Activated CD8-positive, alpha-beta memory T cell treated with anti-CD3 and anti-CD28 coated beads, Interleukin-2, amount 10 ng/mL, durations not matched to agents 7 days and 5 days (primary cell): ENCODE results near the gene UVRAG. TPM values are rescaled to one million over a fixed set of nuclear protein-coding genes. Genes with fewer than 3 reads are reported as not detected.

Experiments used
- ATAC-seq: fragments of 150-1000 bp; cut with Tn5 transposase; one replicate; pipeline ENCODE4 v1.10.0; 2021; ENCODE audit warnings: moderate library complexity
- CTCF ChIA-PET: fragments of 350-600 bp; sonication (Branson Sonifier 250); formaldehyde crosslinking; loops from one replicate; lab custom pipeline; 2021; ENCODE audit warnings: antibody characterized with exemption; lab: Charles Lee
- DNase-seq: peaks from one replicate; pipeline ENCODE4 v3.0.0-alpha.2; 2020
- H3K27ac Mint-ChIP-seq: one replicate; pipeline ENCODE4 v1.8.0; 2021; ENCODE audit warnings: mild to moderate bottlenecking, mixed read lengths
- H3K27me3 Mint-ChIP-seq: one replicate; pipeline ENCODE4 v1.8.0; 2021; ENCODE audit warnings: mixed read lengths
- H3K36me3 Mint-ChIP-seq: one replicate; pipeline ENCODE4 v1.8.0; 2021; ENCODE audit warnings: mild to moderate bottlenecking, mixed read lengths
- H3K4me1 Mint-ChIP-seq: one replicate; pipeline ENCODE4 v1.8.0; 2021; ENCODE audit warnings: mixed read lengths
- H3K4me3 Mint-ChIP-seq: one replicate; pipeline ENCODE4 v1.8.0; 2021; ENCODE audit warnings: mild to moderate bottlenecking, moderate library complexity, mixed read lengths
- H3K9me3 Mint-ChIP-seq: one replicate; pipeline ENCODE4 v1.8.0; 2022; ENCODE audit warnings: low read depth, mixed read lengths
- total RNA-seq, 2 experiments: library from RNA; stranded (reverse); gene quantifications; one replicate each; pipeline ENCODE4 v1.2.3, GENCODE V29; 2021

UVRAG gene
- total RNA-seq = 10 to 100 TPM; 17.4 to 25.5 TPM

DNA sequence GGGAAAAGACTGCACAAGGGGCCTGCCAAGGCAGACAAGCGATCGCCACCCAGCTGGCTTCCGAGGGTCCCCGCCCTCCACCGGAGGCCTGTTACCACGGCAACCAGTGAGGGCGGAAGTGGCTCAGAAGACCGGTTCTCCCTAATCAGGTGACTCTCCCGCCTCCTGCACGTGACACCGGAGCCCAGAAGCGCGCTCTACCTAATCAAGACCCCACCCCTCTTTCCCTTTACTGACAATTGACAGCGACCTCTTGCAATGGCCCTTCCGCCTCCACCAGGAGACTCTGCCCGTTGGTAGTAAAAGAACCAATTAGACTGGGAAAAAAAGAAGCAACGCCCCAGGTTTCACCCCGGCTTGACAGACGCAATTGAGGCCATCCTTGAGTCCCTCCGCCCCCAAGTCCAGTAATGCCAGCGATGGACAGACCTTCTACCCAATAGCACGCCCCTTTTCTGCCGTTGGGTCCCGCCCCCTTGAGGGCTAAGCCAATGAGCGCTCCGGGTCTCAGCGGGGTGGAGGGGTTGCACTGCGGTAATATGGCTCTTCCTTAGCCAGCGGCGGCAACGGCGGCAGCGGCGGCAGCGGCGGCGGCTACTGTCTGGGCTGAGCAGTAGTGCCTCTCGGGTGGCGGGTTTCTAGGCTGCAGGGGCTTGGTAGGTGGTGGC is at the start of gene UVRAG:
TSS of gene UVRAG (plus strand) at position 534 of the 668 bp plus-strand sequence. CDS start 198 bp downstream, outside the sequence.
- Mint-ChIP-seq H3K27ac (peak within 1 kb of the TSS; percentile 94), H3K4me1 (peaks cover 15% of the 10 kb centered on the region), H3K36me3 (peaks cover 2% of the 10 kb centered on the region), H3K9me3 (no peaks in the 10 kb centered on the region), H3K4me3 (no peak within 1 kb of the TSS), H3K27me3 (no peaks in the 10 kb centered on the region)
- DNase-seq (peak; percentile 99), ATAC-seq (peak; percentile 91)
- CTCF ChIA-PET = interaction anchor here (0.9 to 4.9 kb wide), 5 partner anchors 12 to 394 kb away, joined by 3 to 52 read pairs (median 6); no protein-coding TSS in a partner anchor

DNA sequence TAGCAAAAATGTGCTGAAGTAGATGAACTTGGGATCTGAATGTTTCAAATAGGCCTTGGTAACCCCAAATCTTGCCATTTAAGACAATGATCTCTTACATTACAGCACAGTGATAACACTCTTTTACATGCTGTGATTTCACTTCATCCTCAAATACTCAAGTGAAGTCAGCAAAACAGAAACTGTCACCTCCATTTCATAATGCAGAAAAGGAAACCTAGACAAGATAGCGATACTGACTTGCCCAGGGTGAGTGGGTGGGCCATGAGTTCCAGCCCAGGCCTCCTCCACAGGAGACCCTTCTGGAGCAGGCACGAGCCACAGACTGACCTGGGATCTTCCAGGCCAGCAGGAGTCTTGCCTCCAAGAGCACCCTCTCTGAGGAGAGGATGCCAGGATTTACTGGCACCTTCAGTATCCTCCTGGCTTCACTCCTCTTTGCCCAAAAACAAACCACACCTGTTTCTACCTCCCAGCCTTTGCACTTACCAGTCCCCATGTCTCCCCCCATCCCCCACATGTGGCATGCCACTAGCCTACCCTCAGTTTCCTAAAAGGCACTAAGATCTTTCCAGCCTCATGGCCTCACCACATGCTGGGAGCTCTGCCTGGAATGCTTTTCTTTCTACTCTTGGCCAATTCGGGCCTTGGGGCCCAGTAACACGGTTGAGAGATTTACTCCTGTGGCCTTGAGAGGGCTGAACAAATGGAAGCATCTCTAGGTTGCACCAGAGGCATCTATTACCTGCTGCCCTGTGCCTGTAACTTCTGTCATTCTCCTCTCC is 48.4 kb upstream of the UVRAG start:
- ATAC-seq (no peak), DNase-seq (no peak)
- Mint-ChIP-seq H3K4me1 (peaks cover 23% of the 10 kb centered on the region), H3K27ac (no peak overlapping the region), H3K36me3 (no peaks in the 10 kb centered on the region), H3K9me3 (no peaks in the 10 kb centered on the region), H3K4me3 (no peak overlapping the region), H3K27me3 (peaks cover 32% of the 10 kb centered on the region)
- CTCF ChIA-PET = no interaction called here

DNA sequence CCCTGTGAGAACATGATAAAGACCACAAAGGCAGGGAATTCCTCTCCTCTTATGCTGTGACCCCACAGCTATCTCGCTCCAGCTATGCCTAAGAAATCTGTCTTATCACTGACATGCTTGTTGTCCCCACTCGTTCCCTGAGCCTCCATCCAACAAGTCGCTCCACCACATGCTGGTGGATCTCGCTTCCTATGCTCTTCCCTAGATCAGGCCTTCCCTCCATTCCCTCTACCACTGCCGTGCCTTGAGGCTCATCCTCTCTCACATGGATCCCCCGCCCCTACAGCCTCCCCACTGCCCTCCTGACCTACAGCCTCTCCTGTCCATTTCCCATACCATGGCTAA is 47.8 kb upstream of the UVRAG start:
- DNase-seq = no peak
- Mint-ChIP-seq H3K36me3 (no peaks in the 10 kb centered on the region), H3K27ac (no peak overlapping the region), H3K27me3 (peaks cover 32% of the 10 kb centered on the region), H3K9me3 (no peaks in the 10 kb centered on the region), H3K4me3 (no peak overlapping the region), H3K4me1 (peaks cover 24% of the 10 kb centered on the region)
- CTCF ChIA-PET = no interaction called here
- ATAC-seq = no peak

DNA sequence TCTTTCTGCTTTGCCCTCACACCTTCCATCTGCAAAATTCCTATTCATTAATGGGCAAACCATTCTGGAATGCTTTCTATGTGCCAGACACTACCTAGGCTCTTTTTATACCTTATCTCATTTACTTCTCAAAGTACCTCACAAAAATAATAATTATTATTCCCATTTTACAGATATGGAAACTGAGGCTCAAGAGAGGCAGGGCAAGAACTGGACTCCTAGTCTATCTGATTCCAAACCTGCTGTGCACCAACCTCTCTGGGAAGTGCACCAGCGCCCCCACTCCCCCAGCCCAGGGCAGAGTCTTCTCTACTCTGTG is 47.3 kb upstream of the UVRAG start:
- Mint-ChIP-seq H3K36me3 (no peaks in the 10 kb centered on the region), H3K4me3 (no peak overlapping the region), H3K27me3 (peaks cover 32% of the 10 kb centered on the region), H3K9me3 (no peaks in the 10 kb centered on the region), H3K4me1 (peaks cover 26% of the 10 kb centered on the region), H3K27ac (no peak overlapping the region)
- DNase-seq (no peak), ATAC-seq (no peak)
- CTCF ChIA-PET = interaction anchor here (1.0 kb wide), 1 partner anchor 13 kb away, joined by 4 read pairs; no protein-coding TSS in a partner anchor

DNA sequence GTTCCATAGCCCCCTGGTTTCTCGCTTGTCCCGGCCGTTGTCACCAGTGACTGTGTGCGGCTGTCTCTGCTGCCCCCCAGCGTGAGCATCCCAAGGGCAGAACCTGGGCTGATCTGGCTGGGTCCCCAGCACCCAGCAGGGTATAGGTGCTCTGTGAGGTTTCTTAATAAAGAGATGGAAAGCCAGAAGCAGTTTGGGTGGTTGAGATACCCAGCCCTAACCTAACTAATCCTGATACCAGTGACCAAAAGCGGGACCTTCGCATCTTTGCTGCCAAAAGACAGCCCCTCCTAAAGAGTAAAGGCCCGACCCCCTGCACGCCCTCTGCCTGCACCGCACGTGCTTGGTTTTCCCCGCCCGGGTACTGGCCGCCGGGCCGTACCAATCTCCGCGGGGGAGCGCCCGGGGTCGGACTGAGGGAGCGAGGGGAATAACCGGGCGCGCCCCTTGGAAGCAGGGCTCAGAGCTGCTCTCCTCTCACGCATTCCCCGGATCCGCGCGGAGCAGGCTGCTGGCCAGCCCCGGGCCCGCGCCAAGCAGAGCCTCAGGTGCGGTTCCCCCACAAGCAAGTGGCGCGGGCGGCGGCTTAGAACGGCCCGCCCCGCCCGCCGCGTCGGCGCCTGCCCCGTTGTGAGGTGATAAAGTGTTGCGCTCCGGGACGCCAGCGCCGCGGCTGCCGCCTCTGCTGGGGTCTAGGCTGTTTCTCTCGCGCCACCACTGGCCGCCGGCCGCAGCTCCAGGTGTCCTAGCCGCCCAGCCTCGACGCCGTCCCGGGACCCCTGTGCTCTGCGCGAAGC is 46.7 kb upstream of the UVRAG start, which contains the start of gene DGAT2:
TSS of gene DGAT2 (plus strand) at position 667 of the 797 bp plus-strand sequence. CDS start 214 bp downstream, outside the sequence.
- peak within 1 kb of the TSS; percentile 58 for H3K27ac Mint-ChIP-seq
- ATAC-seq = peak; percentile 92
- CTCF ChIA-PET = interaction anchor here (1.0 to 1.5 kb wide), 2 partner anchors 9 to 13 kb away, joined by 4 to 5 read pairs; no protein-coding TSS in a partner anchor

DNA sequence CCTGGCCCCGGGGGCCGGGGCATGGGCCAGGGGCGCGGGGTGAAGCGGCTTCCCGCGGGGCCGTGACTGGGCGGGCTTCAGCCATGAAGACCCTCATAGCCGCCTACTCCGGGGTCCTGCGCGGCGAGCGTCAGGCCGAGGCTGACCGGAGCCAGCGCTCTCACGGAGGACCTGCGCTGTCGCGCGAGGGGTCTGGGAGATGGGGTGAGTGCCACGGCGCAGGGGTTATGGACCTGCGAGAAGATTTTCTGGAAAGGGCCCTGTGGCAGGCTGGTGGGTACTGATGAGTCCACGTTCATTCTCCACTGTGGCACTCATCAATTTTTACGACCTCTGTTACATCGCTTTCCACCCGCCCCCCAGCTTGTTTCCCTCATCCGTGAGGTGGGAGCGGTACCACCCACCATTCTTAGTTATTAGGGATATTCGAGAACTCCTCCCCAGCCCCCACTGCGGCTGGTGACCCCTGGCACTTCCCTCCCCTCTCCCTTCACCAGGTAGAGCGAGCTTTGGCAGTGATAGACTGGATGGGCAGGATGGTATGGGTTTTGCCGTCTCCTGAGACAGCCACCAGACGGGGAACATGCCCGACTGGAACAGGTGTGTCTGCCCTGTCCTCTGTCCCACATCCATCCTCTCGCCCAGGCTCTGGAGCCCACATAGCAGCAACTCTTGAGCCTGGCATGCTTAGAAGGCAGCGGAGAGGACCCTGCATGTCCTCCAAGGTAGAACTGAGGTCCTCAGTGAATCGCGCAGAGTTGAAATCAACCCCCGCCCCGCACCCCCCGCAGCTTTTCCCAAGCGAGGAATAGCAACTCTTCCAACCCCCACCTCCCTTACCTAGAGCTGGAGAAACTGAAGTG is 45.9 kb upstream of the UVRAG start:
- Mint-ChIP-seq H3K4me3 (peak overlapping the region; percentile 21), H3K27me3 (peaks cover 32% of the 10 kb centered on the region), H3K27ac (no peak overlapping the region), H3K4me1 (peaks cover 34% of the 10 kb centered on the region), H3K9me3 (no peaks in the 10 kb centered on the region), H3K36me3 (no peaks in the 10 kb centered on the region)
- CTCF ChIA-PET = interaction anchor here (1.0 to 1.5 kb wide), 2 partner anchors 8 to 12 kb away, joined by 4 to 5 read pairs; no protein-coding TSS in a partner anchor
- ATAC-seq (peak; percentile 14), DNase-seq (no peak)

More for the DNA sequence above, 46.7 kb upstream of the UVRAG start, which contains the start of gene DGAT2:
- Mint-ChIP-seq H3K9me3 (no peaks in the 10 kb centered on the region), H3K4me1 (peaks cover 27% of the 10 kb centered on the region), H3K36me3 (no peaks in the 10 kb centered on the region), H3K27me3 (peaks cover 32% of the 10 kb centered on the region), H3K4me3 (peak within 1 kb of the TSS; percentile 57)
- peak; percentile 77 for DNase-seq

DNA sequence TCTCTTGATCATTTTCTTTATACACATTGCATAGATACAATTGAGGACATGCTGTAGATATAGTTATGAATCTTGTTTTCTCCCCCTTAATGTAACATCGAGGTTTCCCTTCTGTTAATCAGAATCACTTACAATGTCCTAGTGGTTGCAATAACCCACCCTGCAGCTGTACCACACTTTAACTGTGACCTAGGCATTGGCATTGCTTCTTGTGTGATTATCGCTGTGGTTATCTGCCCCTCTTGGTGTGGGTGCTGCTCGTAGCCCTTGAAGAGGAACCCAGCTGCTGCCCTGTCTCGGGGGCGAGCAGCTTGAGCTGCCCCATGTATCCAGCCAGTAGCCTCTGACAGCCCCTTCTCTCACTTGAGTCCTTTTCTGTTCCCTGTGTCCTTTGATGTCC is 44.9 kb upstream of the UVRAG start:
- H3K4me3 Mint-ChIP-seq = no peak overlapping the region
- CTCF ChIA-PET = no interaction called here
- H3K27ac Mint-ChIP-seq = no peak overlapping the region
- no peak for ATAC-seq
- H3K9me3 Mint-ChIP-seq = no peaks in the 10 kb centered on the region
- H3K4me1 Mint-ChIP-seq = peaks cover 40% of the 10 kb centered on the region
- H3K27me3 Mint-ChIP-seq = peaks cover 32% of the 10 kb centered on the region
- no peak for DNase-seq
- no peaks in the 10 kb centered on the region for H3K36me3 Mint-ChIP-seq

DNA sequence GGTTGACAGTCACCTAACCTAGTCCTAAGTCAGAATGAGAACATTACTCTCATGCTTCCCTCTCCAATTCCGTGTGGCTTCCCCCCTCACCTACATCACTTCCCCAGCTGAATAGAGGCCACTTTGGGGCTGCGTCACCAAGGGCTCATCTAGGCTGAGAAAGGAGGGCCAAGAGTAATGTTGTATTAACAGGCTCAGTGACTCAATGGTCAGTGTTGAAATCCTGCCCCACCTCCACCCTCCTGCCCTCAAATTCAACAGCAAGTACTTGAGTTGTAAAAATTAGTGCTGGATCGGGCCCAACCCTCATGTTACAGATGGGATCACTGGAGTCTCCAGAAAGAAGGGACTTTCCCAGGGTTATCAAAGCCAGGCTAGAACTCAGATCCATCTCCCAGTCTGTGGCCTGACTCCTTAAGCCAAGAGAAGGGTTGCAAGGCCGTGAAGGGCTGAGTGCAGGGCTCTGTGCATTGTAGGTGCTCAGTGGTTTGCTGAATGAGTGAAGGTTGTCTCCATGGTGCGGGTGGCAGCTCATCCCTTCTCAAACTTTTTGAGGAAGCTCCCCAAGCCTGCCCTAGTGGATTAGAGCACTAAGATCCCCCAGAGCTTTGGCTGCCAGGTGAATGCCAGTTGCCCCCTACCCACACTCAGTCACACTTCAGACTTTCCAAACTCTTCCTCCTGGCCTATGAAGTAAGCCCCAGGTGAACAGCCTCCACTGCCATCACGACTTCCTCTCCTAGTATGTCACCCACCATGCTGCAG is 43.2 kb upstream of the UVRAG start:
- ATAC-seq (no peak), DNase-seq (no peak)
- H3K27ac Mint-ChIP-seq = no peak overlapping the region
- H3K27me3 Mint-ChIP-seq = peaks cover 32% of the 10 kb centered on the region
- no peaks in the 10 kb centered on the region for H3K36me3 Mint-ChIP-seq
- H3K4me1 Mint-ChIP-seq = peaks cover 38% of the 10 kb centered on the region
- H3K4me3 Mint-ChIP-seq = no peak overlapping the region
- CTCF ChIA-PET = no interaction called here
- no peaks in the 10 kb centered on the region for H3K9me3 Mint-ChIP-seq

DNA sequence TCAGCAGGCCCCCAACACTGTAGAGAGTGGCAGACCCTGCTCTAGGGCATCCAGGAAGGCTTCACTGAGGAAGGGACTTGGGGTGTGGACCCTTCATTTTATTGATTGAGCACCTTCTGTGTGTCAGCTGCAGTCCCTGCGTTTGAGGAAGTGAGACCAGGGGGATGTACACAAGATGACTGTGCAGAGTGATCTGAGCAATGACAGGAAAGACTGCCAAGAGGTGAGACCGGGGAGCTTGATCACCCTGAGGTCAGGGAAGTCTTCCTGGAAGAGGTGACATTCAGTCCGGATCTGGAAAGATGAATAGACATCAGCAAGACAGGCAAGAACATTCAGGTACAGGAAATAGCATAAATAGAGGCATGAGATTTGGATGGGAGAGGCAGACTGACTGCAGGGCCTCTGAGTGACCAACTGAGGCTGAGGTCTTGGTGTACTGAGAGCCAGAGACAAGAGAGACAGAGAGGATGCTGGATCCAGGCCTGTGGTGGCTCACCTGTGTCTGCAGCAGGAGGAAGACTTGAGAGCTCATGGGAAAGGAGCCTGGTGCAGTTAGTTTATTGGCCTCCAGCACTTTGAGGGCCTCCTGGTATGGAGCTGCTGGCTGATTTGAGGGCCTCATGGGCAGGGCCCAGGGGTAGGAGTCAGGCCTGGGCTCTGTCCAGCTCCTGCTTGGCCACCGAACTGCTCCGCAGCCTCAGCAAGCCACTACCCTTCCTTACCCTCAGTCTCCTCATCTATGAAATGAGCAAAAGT is 41.2 kb upstream of the UVRAG start:
- Mint-ChIP-seq H3K27ac (peak overlapping the region; percentile 64), H3K4me3 (no peak overlapping the region), H3K4me1 (peaks cover 40% of the 10 kb centered on the region), H3K27me3 (peaks cover 22% of the 10 kb centered on the region), H3K36me3 (no peaks in the 10 kb centered on the region), H3K9me3 (no peaks in the 10 kb centered on the region)
- peak; percentile 71 for ATAC-seq
- DNase-seq = peak; percentile 67
- CTCF ChIA-PET = interaction anchor here (0.7 to 1.5 kb wide), 4 partner anchors 14 to 753 kb away, joined by 3 to 4 read pairs (median 3); no protein-coding TSS in a partner anchor

DNA sequence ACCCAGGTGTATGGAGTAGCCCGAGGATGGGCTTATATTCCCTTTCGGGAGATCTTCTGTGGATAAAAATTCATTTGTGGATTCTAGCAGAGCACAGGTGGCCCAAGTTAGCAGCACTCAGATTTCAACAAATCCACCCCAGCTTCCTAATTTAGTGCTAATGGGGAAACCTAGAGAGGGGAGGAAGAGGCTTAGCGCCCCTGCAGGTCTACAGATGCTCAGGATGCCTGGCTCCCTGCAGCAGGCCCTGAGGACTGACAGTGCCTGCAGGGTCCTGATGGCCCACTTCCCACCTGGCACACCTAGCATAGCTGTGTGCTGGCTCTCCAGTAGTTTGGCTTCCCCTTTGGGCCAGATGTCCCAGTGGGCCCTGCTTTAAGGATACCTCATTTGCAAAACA is 40.0 kb upstream of the UVRAG start:
- no peaks in the 10 kb centered on the region for H3K9me3 Mint-ChIP-seq
- DNase-seq = no peak

DNA sequence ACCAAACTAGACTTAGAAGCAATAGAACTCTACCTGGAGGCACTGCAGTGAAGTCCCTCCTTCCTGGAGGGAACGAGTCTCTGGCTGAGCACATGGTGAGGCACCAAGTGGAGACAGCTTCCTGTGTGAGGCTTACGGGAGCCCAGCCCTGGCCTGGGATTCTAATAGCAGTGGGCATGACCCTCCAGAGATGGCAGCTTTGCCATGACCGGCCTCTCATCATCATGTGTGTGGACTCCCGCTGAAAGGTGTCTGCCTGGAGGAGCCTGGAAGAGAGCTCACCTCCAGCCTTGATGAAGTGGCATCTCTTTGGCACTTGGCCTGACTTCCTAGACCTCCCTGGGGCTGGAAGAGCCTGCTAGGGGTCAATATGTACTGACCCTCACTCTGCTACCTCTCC is 38.5 kb upstream of the UVRAG start:
- H3K27ac Mint-ChIP-seq = no peak overlapping the region
- H3K27me3 Mint-ChIP-seq = no peaks in the 10 kb centered on the region
- no peaks in the 10 kb centered on the region for H3K36me3 Mint-ChIP-seq
- no peaks in the 10 kb centered on the region for H3K9me3 Mint-ChIP-seq
- CTCF ChIA-PET = interaction anchor here (1.6 to 1.9 kb wide), 3 partner anchors 8 to 71 kb away, joined by 5 to 6 read pairs (median 5); partner anchors contain the start of gene DGAT2
- no peak for DNase-seq
- peaks cover 40% of the 10 kb centered on the region for H3K4me1 Mint-ChIP-seq
- no peak for ATAC-seq
- no peak overlapping the region for H3K4me3 Mint-ChIP-seq

More for the DNA sequence above, 40.0 kb upstream of the UVRAG start:
- CTCF ChIA-PET = no interaction called here
- Mint-ChIP-seq H3K36me3 (no peaks in the 10 kb centered on the region), H3K4me3 (no peak overlapping the region), H3K27ac (no peak overlapping the region), H3K27me3 (peaks cover 11% of the 10 kb centered on the region), H3K4me1 (peaks cover 39% of the 10 kb centered on the region)
- no peak for ATAC-seq
